Keratinocyte (primary cell): ENCODE measurements around the gene KLHDC4. TPM values are rescaled to one million over a fixed set of nuclear protein-coding genes. Genes with fewer than 3 reads are reported as not detected.

ENCODE experiments used
- DNase-seq: peaks from one replicate; pipeline ENCODE4 v3.0.0-alpha.2; 2011; ENCODE audit warnings: low read depth, missing footprints, low spot score
- FAIRE-seq: peaks from 2 replicates; lab custom pipeline; 2011; peaks lifted over from hg19 to GRCh38; lab: Jason Lieb, UNC
- H2AFZ ChIP-seq: 2 replicates; pipeline ENCODE4 v1.6.0; 2012; ENCODE audit warnings: low read length, control low read depth, inconsistent platforms; ENCODE audit not compliant: control insufficient read depth
- H3K27ac ChIP-seq: 2 replicates; pipeline ENCODE4 v1.5.1; 2011; ENCODE audit warnings: low read length; ENCODE audit not compliant: control insufficient read depth, insufficient read depth
- H3K27me3 ChIP-seq: 3 replicates; pipeline ENCODE4 v1.6.0; 2011; ENCODE audit warnings: low read length; ENCODE audit not compliant: control insufficient read depth, insufficient read depth; ENCODE audit errors: extremely low read depth
- H3K36me3 ChIP-seq, 2 experiments: 2 replicates in 1 of 2; 3 replicates in 1 of 2; pipeline ENCODE4 v1.5.1; 2011; ENCODE audit warnings: low read length in 2 of 2, mild to moderate bottlenecking in 1 of 2; ENCODE audit not compliant: control insufficient read depth in 2 of 2, insufficient read depth in 2 of 2; ENCODE audit errors: extremely low read depth in 1 of 2
- H3K4me1 ChIP-seq: 3 replicates; pipeline ENCODE4 v1.5.1; 2011; ENCODE audit warnings: low read length; ENCODE audit not compliant: control insufficient read depth, insufficient read depth; ENCODE audit errors: extremely low read depth
- H3K4me2 ChIP-seq: 3 replicates; pipeline ENCODE4 v1.6.0; 2011; ENCODE audit warnings: low read depth, low read length; ENCODE audit not compliant: control insufficient read depth, insufficient read depth; ENCODE audit errors: extremely low read depth
- H3K4me3 ChIP-seq, 3 experiments: fragments of 200-600 bp in 1 of 3; sonication (generic) in 1 of 3; 2 replicates in 2 of 3; 3 replicates in 1 of 3; pipeline ENCODE4 v1.5.1; 2011 to 2016; ENCODE audit warnings: low read length in 3 of 3, mild to moderate bottlenecking in 3 of 3, control low read depth in 2 of 3, inconsistent platforms in 1 of 3, low read depth in 1 of 3, mixed read lengths in 1 of 3, mixed run types in 1 of 3, moderate library complexity in 1 of 3; ENCODE audit not compliant: control insufficient read depth in 2 of 3, insufficient read depth in 2 of 3; ENCODE audit errors: extremely low read depth in 1 of 3
- H3K79me2 ChIP-seq: 2 replicates; pipeline ENCODE4 v1.6.0; 2012; ENCODE audit warnings: low read length; ENCODE audit not compliant: control insufficient read depth, insufficient read depth
- H3K9ac ChIP-seq: 3 replicates; pipeline ENCODE4 v1.6.0; 2011; ENCODE audit warnings: low read length; ENCODE audit not compliant: control insufficient read depth, insufficient read depth; ENCODE audit errors: extremely low read depth
- H3K9me1 ChIP-seq: 3 replicates; pipeline ENCODE4 v1.6.0; 2011; ENCODE audit warnings: low read length; ENCODE audit not compliant: control insufficient read depth, insufficient read depth; ENCODE audit errors: extremely low read depth
- H3K9me3 ChIP-seq: 2 replicates; pipeline ENCODE4 v1.5.1; 2012; ENCODE audit warnings: low read depth, low read length; ENCODE audit not compliant: control insufficient read depth
- H4K20me1 ChIP-seq: 3 replicates; pipeline ENCODE4 v1.6.0; 2011; ENCODE audit warnings: low read length; ENCODE audit not compliant: control insufficient read depth, insufficient read depth; ENCODE audit errors: extremely low read depth
- EZH2 ChIP-seq: IDR thresholded peaks from one replicate; pipeline ENCODE4 v1.6.1; 2012; ENCODE audit warnings: inconsistent platforms, mild to moderate bottlenecking, low read length, moderate library complexity
- dilution Hi-C: fragments of 300-500 bp; cut with MboI; formaldehyde crosslinking; loops from one replicate; pipeline ENCODE4 v1.7.0; 2020; ENCODE audit warnings: low sequenced_read_pairs; ENCODE audit not compliant: extremely low pct_ligation_motif_present
- polyA plus RNA-seq, 5 experiments: library from polyadenylated mRNA; depleted of rRNA in 3 of 5; stranded (reverse) in 3 of 5; stranded (forward) in 1 of 5; unstranded in 1 of 5; fragments of >200 nt; gene quantifications; 1 replicate in 1 of 5; 2 replicates in 3 of 5; 3 replicates in 1 of 5; pipeline versions ENCODE4 v1.2.1 to v1.2.3, GENCODE V29; 2011 to 2012; ENCODE audit warnings: missing spikeins in 2 of 5, low read depth in 1 of 5, low replicate concordance in 1 of 5
- TF ChIP-seq, protein P1 (sequence below), 3 experiments: IDR thresholded peaks in 1 of 3; conservative IDR thresholded peaks in 1 of 3; optimal IDR thresholded peaks in 1 of 3; 2 replicates in 2 of 3; 3 replicates in 1 of 3; pipeline versions ENCODE3 to v1.5.1; 2011; ENCODE audit warnings: low read length in 3 of 3, mild to moderate bottlenecking in 3 of 3, moderate library complexity in 2 of 3, control low read depth in 1 of 3, inconsistent platforms in 1 of 3; ENCODE audit not compliant: insufficient read depth in 2 of 3; ENCODE audit errors: extremely low read depth in 1 of 3

KLHDC4 gene
- polyA plus RNA-seq, 1 donor (not counting 4 experiments of a cell fraction or from before 2014, with no cell fraction given): 13.4 TPM

DNA sequence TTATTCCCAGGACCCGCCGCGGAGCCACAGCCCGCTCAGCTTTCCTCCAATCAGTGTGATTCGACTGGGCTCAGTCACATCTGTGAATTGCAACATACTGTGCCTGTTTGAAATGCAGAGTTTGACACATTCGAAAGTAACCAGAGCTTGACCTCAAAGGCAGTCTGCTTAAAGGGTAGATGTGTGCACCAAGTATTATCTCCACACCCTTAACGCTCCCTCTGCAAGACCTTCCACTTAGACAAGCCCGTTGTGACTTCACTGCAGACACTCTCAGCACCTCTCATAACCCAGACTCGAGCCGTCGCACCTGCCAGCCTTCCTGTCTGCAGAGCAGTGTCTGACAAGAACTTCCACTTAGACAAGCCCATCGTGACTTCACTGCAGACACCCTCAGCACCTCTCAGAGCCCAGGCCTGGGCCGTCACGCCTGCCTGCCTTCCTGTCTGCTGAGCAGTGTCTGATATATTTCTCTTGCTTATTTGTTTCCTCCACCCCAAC lies 3.7 kb downstream of the KLHDC4 start:
- no peaks in the 10 kb centered on the region for H3K27me3 ChIP-seq
- no peak overlapping the region for H2AFZ ChIP-seq
- DNase-seq (no peak), FAIRE-seq (no peak)
- TF ChIP-seq EZH2: no peak
- TF ChIP-seq, protein P1, sequence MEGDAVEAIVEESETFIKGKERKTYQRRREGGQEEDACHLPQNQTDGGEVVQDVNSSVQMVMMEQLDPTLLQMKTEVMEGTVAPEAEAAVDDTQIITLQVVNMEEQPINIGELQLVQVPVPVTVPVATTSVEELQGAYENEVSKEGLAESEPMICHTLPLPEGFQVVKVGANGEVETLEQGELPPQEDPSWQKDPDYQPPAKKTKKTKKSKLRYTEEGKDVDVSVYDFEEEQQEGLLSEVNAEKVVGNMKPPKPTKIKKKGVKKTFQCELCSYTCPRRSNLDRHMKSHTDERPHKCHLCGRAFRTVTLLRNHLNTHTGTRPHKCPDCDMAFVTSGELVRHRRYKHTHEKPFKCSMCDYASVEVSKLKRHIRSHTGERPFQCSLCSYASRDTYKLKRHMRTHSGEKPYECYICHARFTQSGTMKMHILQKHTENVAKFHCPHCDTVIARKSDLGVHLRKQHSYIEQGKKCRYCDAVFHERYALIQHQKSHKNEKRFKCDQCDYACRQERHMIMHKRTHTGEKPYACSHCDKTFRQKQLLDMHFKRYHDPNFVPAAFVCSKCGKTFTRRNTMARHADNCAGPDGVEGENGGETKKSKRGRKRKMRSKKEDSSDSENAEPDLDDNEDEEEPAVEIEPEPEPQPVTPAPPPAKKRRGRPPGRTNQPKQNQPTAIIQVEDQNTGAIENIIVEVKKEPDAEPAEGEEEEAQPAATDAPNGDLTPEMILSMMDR (optimal IDR thresholded peaks at IDR 0.05 in 1 of 3, IDR thresholded peaks at IDR 0.05 in 1 of 3, conservative IDR thresholded peaks at IDR 0.05 in 1 of 3; ENCODE audit: extremely low read depth in 1 of 3, insufficient read depth in 2 of 3, low read length in 3 of 3): no peak
- no peak overlapping the region for H3K4me3 ChIP-seq
- H3K9me3 ChIP-seq: no peaks in the 10 kb centered on the region
- dilution Hi-C loops: no loop called here
- no peak overlapping the region for H3K27ac ChIP-seq
- H4K20me1 ChIP-seq: peaks cover 2% of the 10 kb centered on the region
- peaks cover 7% of the 10 kb centered on the region for H3K4me1 ChIP-seq
- peaks cover 4 to 20% of the 10 kb centered on the region in 2 experiments for H3K36me3 ChIP-seq
- H3K79me2 ChIP-seq: peaks cover 31% of the 10 kb centered on the region
- no peaks in the 10 kb centered on the region for H3K9me1 ChIP-seq
- H3K4me2 ChIP-seq: no peak overlapping the region
- H3K9ac ChIP-seq: no peak overlapping the region

- Histone ChIP-seq H3K36me3 (peaks cover 4 to 23% of the 10 kb centered on the region in 2 experiments), H3K27me3 (no peaks in the 10 kb centered on the region), H3K27ac (no peak overlapping the region), H4K20me1 (peaks cover 2% of the 10 kb centered on the region), H3K4me2 (no peak overlapping the region), H2AFZ (no peak overlapping the region), H3K9me3 (no peaks in the 10 kb centered on the region), H3K9ac (no peak overlapping the region), H3K4me1 (peaks cover 7% of the 10 kb centered on the region), H3K4me3 (no peak overlapping the region), H3K79me2 (peaks cover 31% of the 10 kb centered on the region), H3K9me1 (no peaks in the 10 kb centered on the region)
- FAIRE-seq: no peak
- no peak for DNase-seq
- dilution Hi-C loops: no loop called here
- no peak for TF ChIP-seq EZH2
- TF ChIP-seq, protein P1 (optimal IDR thresholded peaks at IDR 0.05 in 1 of 3, IDR thresholded peaks at IDR 0.05 in 1 of 3, conservative IDR thresholded peaks at IDR 0.05 in 1 of 3; ENCODE audit: extremely low read depth in 1 of 3, insufficient read depth in 2 of 3, low read length in 3 of 3): no peak
Observed at GRCh38 chr16:87761060-87761459, 4.7 kb downstream of the KLHDC4 start.
